Measurements from ENCODE around the gene MICAL3. TPM values are rescaled to one million over a fixed set of nuclear protein-coding genes. Genes with fewer than 3 reads are reported as not detected.

MICAL3 gene
- total and polyA plus RNA-seq, 2 donors from 2014 or later, result 5.0 to 99.4 TPM

DNA sequence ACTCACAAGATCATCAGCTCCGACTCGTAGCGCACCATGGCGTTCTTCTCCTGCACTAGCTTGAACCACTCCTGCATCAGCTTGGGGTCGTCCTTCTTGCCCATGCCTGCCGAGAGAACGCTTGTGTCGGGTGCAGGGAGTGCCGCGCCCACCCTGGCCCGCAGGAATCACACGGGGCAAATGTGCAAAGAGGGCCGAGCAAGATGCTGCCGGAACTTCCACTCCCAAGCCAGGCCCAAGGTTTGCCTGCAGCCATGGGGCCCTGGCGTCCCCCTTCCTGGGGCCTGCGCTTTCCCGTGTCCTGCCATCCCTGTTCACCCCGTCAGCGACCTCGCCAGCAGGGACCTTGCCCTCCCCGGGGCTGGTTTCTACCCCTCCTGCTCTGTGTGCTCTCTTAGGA lies 233.2 kb downstream of the MICAL3 start:
- H3K27me3 ChIP-seq (ENCODE audit: control insufficient read depth, insufficient read depth, low read length), result no peaks in the 10 kb centered on the region
- H3K9me3 ChIP-seq (ENCODE audit: control insufficient read depth in 2 of 3, insufficient read depth in 1 of 3, low read length in 3 of 3), result no peaks in the 10 kb centered on the region
- peaks cover 0 to 8% (median 7%) of the 10 kb centered on the region in 3 donors for H3K36me3 ChIP-seq (ENCODE audit: control insufficient read depth in 2 of 3, insufficient read depth in 3 of 3, low read length in 3 of 3)
- no peak overlapping the region for H3K4me3 ChIP-seq (ENCODE audit: low read length in 3 of 3)
- FAIRE-seq (no peak), DNase-seq (no peak)
- TF ChIP-seq, protein P1, sequence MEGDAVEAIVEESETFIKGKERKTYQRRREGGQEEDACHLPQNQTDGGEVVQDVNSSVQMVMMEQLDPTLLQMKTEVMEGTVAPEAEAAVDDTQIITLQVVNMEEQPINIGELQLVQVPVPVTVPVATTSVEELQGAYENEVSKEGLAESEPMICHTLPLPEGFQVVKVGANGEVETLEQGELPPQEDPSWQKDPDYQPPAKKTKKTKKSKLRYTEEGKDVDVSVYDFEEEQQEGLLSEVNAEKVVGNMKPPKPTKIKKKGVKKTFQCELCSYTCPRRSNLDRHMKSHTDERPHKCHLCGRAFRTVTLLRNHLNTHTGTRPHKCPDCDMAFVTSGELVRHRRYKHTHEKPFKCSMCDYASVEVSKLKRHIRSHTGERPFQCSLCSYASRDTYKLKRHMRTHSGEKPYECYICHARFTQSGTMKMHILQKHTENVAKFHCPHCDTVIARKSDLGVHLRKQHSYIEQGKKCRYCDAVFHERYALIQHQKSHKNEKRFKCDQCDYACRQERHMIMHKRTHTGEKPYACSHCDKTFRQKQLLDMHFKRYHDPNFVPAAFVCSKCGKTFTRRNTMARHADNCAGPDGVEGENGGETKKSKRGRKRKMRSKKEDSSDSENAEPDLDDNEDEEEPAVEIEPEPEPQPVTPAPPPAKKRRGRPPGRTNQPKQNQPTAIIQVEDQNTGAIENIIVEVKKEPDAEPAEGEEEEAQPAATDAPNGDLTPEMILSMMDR (IDR thresholded peaks at IDR 0.05; ENCODE audit: borderline replicate concordance, extremely low read depth, insufficient read depth), result no peak
- no peak overlapping the region for H3K9ac ChIP-seq (ENCODE audit: low read length in 3 of 3)
- H3K27ac ChIP-seq (ENCODE audit: low read depth in 2 of 2, low read length in 2 of 2), result no peak overlapping the region
- peaks cover 0 to 8% (median 3%) of the 10 kb centered on the region in 3 donors for H3K4me1 ChIP-seq (ENCODE audit: control insufficient read depth in 2 of 3, insufficient read depth in 2 of 3, low read depth in 1 of 3, low read length in 3 of 3)
- intact Hi-C loops (cut with DNase I), result no loop called here

DNA sequence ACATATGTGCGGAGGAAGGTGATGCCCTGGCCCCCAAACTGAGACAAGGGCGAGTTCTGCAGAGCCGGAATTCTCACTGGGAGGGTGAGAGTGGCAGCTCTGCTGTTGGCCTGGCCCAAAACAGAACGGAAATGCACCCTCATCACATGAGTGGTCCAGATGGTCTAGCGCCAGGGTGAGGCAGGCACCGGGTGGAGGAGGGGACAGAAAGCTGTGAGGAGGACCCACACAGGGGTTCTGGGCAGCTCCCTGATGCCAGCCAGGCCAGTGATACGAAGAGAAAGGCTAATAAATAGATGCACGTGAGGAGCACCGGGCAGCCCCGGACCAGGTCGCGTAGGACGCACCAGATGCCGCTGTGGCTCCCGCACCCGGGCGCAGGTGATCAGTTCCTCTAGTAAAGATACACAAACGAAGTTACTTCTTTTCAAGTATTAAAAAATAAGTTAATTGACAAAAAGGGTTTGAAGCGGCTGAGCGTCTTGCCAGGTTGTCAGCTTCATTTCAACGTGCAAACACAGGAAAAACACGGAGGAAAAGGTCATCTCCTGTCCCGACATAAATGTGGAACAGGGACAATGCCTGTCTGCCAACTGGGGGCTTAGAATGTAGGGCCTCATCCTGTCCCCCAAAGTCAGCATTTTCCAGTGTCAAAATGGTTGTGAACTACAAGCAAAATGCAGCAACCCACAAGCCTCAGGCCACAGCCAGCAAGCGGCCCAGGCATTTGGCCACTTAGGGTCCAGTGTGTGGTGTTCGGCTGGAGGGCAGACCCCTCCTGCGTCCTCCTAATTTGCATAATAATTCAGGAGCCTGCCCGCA lies 234.8 kb downstream of the MICAL3 start:
- no peak for FAIRE-seq
- Histone ChIP-seq H3K27ac (ENCODE audit: low read depth in 2 of 2, low read length in 2 of 2) (no peak overlapping the region), H3K36me3 (ENCODE audit: control insufficient read depth in 2 of 3, insufficient read depth in 3 of 3, low read length in 3 of 3) (peaks cover 0 to 7% (median 4%) of the 10 kb centered on the region in 3 donors), H3K4me3 (ENCODE audit: low read length in 3 of 3) (no peak overlapping the region), H3K9me3 (ENCODE audit: control insufficient read depth in 2 of 3, insufficient read depth in 1 of 3, low read length in 3 of 3) (no peaks in the 10 kb centered on the region), H3K9ac (ENCODE audit: low read length in 3 of 3) (no peak overlapping the region), H3K4me1 (ENCODE audit: control insufficient read depth in 2 of 3, insufficient read depth in 2 of 3, low read depth in 1 of 3, low read length in 3 of 3) (no peaks in the 10 kb centered on the region), H3K27me3 (ENCODE audit: control insufficient read depth, insufficient read depth, low read length) (no peaks in the 10 kb centered on the region)
- intact Hi-C loops (cut with DNase I), result no loop called here
- TF ChIP-seq, protein P1 (IDR thresholded peaks at IDR 0.05; ENCODE audit: borderline replicate concordance, extremely low read depth, insufficient read depth), result no peak
- no peak for DNase-seq

DNA sequence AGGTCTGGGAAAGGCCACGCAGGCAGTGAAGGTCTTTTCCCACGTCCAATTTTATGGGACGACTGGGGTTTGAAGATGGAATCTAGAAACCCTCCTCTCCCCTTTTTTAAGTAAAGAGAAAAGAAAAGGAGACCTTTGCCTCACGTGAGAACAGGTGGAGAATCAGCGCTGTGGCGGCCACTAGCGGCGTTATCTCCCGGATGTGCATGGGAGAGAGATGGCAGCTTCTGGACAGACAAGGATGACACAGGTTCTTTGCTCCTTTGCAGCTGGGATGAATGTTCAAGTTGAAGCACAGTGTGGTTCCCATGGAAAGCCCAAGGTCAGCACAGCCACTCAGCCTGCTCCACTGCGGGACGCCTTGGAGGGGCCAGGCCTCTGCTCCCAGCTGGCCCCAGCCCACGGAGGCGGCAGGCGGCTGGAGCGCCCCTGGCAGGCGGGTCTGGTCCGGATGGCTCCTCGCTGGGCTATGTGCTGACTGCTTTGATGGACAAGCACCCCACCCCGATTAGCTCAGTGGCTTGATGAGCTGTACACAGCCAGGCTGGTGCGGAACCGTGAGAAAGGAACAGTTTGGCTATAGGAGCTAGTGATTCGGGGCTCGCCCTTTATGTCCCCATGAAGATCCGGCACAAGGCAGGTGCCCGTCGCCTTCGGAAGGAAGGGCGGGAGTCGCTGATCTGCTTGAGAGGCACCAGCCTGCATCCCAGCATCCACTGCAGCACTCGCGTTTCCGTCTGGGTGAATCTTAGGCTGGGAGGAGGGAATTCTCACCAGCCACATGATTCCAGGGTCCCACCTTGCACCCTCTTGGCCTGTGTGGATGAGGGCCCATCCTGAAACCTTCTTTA lies 235.6 kb downstream of the MICAL3 start:
- intact Hi-C loops (cut with DNase I), result no loop called here
- TF ChIP-seq, protein P1 (IDR thresholded peaks at IDR 0.05; ENCODE audit: borderline replicate concordance, extremely low read depth, insufficient read depth), result no peak
- Histone ChIP-seq H3K36me3 (ENCODE audit: control insufficient read depth in 2 of 3, insufficient read depth in 3 of 3, low read length in 3 of 3) (peaks cover 0 to 7% (median 4%) of the 10 kb centered on the region in 3 donors), H3K4me3 (ENCODE audit: low read length in 3 of 3) (no peak overlapping the region), H3K9me3 (ENCODE audit: control insufficient read depth in 2 of 3, insufficient read depth in 1 of 3, low read length in 3 of 3) (no peaks in the 10 kb centered on the region), H3K27me3 (ENCODE audit: control insufficient read depth, insufficient read depth, low read length) (no peaks in the 10 kb centered on the region), H3K9ac (ENCODE audit: low read length in 3 of 3) (no peak overlapping the region), H3K27ac (ENCODE audit: low read depth in 2 of 2, low read length in 2 of 2) (no peak overlapping the region), H3K4me1 (ENCODE audit: control insufficient read depth in 2 of 3, insufficient read depth in 2 of 3, low read depth in 1 of 3, low read length in 3 of 3) (no peaks in the 10 kb centered on the region)
- no peak for FAIRE-seq
- DNase-seq, result no peak
